GM23338 (cell line): ENCODE results near the gene GNPDA1.

Experiments used
- CREB1 ChIP-seq: fragments of 250-450 bp; sonication (Bioruptor Pico); IDR thresholded peaks from 2 replicates; pipeline ENCODE4 v1.5.0; 2020; ENCODE audit warnings: low read depth, mild to moderate bottlenecking, moderate library complexity
- EZH2 ChIP-seq: fragments of 200-600 bp; sonication (generic); IDR thresholded peaks from one replicate; pipeline ENCODE4 v1.8.0; 2017; ENCODE audit warnings: antibody characterized with exemption, mild to moderate bottlenecking, low read depth; ENCODE audit not compliant: unreplicated experiment
- EZH2phosphoT487 ChIP-seq: fragments of 200-600 bp; sonication (generic); IDR thresholded peaks from one replicate; pipeline ENCODE4 v1.8.1; 2018; ENCODE audit warnings: antibody characterized with exemption; ENCODE audit not compliant: unreplicated experiment
- JUNB ChIP-seq: IDR thresholded peaks from one replicate; pipeline ENCODE4 v1.6.1; 2016; ENCODE audit warnings: antibody characterized with exemption; ENCODE audit not compliant: unreplicated experiment
- NANOG ChIP-seq: IDR thresholded peaks from 2 replicates; pipeline ENCODE4 v1.6.1; 2016; ENCODE audit warnings: antibody characterized with exemption, borderline replicate concordance
- POLR2AphosphoS5 ChIP-seq: IDR thresholded peaks from 2 replicates; pipeline ENCODE4 v1.6.1; 2016; ENCODE audit warnings: antibody characterized with exemption, low read depth
- REST ChIP-seq: IDR thresholded peaks from one replicate; pipeline ENCODE4 v1.6.1; 2018; ENCODE audit warnings: antibody characterized with exemption; ENCODE audit not compliant: unreplicated experiment
- STAT1 ChIP-seq: IDR thresholded peaks from one replicate; pipeline ENCODE4 v1.6.1; 2016; ENCODE audit warnings: antibody characterized with exemption; ENCODE audit not compliant: unreplicated experiment
- ZNF331 ChIP-seq: fragments of 250-450 bp; sonication (Bioruptor Pico); IDR thresholded peaks from 2 replicates; pipeline ENCODE4 v1.5.0; 2020; ENCODE audit warnings: low read depth, mild to moderate bottlenecking, moderate library complexity
- TF ChIP-seq, protein P1 (sequence below), 2 experiments: fragments of 200-600 bp in 1 of 2; sonication (generic) in 1 of 2; conservative IDR thresholded peaks; 2 replicates each; pipeline versions ENCODE4 v1.5.1 to v1.6.1; 2016 to 2017; ENCODE audit warnings: antibody characterized with exemption in 2 of 2, low read depth in 2 of 2, mild to moderate bottlenecking in 2 of 2, moderate library complexity in 1 of 2
- TF ChIP-seq, protein P2 (sequence below): IDR thresholded peaks from 2 replicates; pipeline ENCODE4 v1.6.1; 2016; ENCODE audit warnings: antibody characterized with exemption

- TF ChIP-seq CREB1 (CRISPR knock-in tag) (no peak), EZH2 (no peak), JUNB (no peak), REST (no peak), POLR2AphosphoS5 (no peak), EZH2phosphoT487 (no peak), NANOG (no peak), STAT1 (no peak), ZNF331 (CRISPR knock-in tag) (no peak)
- TF ChIP-seq, protein P1, sequence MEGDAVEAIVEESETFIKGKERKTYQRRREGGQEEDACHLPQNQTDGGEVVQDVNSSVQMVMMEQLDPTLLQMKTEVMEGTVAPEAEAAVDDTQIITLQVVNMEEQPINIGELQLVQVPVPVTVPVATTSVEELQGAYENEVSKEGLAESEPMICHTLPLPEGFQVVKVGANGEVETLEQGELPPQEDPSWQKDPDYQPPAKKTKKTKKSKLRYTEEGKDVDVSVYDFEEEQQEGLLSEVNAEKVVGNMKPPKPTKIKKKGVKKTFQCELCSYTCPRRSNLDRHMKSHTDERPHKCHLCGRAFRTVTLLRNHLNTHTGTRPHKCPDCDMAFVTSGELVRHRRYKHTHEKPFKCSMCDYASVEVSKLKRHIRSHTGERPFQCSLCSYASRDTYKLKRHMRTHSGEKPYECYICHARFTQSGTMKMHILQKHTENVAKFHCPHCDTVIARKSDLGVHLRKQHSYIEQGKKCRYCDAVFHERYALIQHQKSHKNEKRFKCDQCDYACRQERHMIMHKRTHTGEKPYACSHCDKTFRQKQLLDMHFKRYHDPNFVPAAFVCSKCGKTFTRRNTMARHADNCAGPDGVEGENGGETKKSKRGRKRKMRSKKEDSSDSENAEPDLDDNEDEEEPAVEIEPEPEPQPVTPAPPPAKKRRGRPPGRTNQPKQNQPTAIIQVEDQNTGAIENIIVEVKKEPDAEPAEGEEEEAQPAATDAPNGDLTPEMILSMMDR (conservative IDR thresholded peaks at IDR 0.05; ENCODE audit: low read depth in 2 of 2), result no peak
- TF ChIP-seq, protein P2, sequence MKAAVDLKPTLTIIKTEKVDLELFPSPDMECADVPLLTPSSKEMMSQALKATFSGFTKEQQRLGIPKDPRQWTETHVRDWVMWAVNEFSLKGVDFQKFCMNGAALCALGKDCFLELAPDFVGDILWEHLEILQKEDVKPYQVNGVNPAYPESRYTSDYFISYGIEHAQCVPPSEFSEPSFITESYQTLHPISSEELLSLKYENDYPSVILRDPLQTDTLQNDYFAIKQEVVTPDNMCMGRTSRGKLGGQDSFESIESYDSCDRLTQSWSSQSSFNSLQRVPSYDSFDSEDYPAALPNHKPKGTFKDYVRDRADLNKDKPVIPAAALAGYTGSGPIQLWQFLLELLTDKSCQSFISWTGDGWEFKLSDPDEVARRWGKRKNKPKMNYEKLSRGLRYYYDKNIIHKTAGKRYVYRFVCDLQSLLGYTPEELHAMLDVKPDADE, result no peak
Measured at GRCh38 chr5:141989720-141990119, 23.1 kb downstream of the GNPDA1 start.
